Activated CD4-positive, alpha-beta T cell treated with anti-CD3 and anti-CD28 coated beads, Interleukin-2, amount 50 U/mL, for 16 hours (primary cell): ENCODE data around the gene AKAP5.
A peak's percentile ranks its signal among the peaks of the same experiment; 100 is the strongest.
"Not testable (repeated sequence)": the region's sequence is repeated elsewhere in the genome, so short reads cannot be mapped to it uniquely, and the experiment has no call there.

ENCODE experiments used
- DNase-seq: peaks from one replicate; pipeline ENCODE4 v3.0.0-alpha.2; 2020

AKAP5 gene

DNA sequence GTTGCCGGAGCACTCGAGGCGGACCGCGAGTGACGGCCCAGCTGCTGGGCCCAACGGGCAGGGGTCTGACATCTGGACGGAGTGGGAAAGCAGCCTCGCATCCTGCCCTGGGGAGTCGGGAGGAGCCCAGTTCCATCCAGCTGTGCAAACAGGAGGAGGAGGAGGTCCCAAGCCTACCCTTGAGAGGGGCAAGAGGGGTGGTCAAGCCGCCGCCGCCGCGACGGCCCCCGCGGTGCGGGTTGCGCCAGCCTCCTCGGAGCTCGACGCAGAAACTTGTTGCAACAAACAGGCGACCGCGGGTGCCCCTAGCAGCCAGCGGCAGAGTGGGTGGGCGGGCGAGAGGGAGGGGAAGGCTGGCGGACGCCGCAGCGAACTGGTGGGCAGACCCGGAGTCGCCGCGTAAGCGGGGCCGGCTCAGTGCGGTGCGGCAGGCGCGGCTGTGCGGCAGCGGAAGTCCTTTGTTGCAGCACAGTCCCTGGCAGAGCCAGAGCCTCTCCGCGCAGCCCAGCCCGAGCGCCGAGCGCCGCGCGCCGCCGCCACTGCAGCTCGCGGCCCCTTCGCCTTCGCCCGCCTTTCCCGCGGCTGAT is 39.1 kb downstream of the AKAP5 start, which contains the start of gene ZBTB1:
Gene ZBTB1 (plus strand): TSS at position 461 of the 587 bp plus-strand sequence. CDS start 16,735 bp downstream, outside the sequence.
- DNase-seq, result peak; percentile 90

DNA sequence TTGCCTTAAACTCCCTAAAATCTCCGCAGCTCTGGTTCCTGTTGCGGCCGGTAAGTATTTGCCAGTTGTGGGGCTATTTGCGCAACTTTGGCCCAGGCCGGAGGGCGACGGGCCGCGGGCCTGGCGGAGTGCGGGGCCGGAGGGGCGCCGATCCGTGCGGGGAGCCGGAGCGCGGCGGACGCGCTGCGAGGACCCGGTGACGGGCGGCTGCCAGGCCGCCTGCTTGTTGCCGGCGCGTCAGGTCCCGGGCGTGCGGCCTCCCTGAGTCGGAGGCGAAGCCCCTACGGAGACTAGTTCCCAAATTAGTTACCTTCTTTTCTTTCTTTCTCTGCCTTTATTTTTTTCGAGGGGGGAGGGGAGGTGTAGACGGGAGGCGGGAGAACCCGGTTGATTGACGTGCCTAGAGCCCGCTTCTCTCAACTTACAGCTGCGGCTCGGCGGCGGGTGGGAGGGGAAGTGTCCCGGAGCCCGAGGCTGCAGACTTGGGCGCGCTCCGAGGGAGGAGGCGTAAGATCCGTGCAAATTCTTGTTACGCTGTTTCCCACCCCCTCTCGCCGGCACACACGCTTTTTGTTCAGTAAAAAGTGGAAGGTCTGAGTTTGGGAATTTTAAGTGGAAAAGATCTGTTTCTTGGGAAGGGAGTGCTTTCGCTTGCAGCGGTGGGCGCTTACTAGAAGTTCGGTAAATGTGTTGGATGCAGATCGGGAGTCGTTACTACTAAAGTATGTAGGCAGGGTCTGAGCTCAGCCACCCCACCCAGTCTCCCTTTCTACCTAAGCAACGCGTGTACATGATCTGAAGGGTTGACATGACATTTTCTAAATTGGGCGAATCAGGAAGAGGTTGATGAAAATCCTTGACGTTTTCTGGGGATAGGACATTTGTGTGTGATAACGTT is 39.8 kb downstream of the AKAP5 start:
- peak; percentile 93 for DNase-seq

DNA sequence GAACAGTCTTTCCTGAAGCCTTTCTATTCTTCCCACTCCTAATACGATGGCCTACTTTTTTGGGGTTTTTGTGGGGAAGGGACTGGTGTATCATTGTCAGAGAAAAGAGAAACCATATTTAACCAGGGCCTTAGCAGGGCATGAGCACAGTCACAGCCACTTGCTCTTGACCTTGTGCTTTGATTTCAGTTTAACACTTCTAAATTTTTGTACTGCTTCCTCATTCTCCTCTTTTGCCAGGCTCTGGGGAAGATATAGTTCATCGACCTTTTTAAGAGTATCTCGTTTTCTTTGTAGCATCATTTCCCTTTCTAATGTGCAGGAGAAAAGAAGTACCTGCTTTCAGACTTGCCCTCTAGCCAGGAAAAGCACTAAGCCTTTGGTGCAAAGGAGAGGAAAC is 41.4 kb downstream of the AKAP5 start:
- peak; percentile 24 for DNase-seq

DNA sequence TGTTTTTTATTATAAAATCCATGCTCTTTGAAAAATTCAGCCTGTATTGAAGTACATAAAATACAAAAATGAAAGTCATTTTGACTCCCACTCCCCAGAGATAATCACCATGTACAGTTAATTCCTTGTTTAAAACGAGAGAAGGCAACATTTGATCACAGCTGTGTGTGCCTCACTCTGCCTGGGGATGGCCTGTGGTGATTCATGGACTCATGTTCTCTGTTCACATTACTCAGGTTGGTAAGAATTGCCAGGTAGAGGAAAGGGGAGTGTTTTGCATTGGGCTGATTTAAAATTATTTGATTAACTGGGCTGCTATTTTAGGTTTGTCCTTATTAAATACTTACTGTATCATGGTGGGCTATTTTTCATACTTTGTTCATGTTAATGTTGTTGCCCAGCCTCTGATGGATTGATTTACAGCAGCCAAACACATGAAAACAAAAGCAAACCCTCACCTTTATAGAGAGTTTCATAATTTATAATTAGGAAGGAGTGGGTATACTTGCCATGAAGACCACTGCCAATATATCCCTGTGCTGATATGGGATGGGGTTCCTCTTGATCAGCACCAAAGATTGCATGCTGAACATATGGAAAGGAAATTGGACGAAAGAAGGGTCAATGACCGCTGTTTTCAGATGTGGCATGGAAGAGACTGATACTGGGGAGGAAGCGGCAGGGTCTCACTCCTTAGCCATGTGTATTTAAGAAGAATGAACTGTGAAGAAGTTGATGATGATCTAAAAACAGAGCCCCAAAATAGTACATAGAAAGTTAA is 42.3 kb downstream of the AKAP5 start:
- DNase-seq, result peak; percentile 51

DNA sequence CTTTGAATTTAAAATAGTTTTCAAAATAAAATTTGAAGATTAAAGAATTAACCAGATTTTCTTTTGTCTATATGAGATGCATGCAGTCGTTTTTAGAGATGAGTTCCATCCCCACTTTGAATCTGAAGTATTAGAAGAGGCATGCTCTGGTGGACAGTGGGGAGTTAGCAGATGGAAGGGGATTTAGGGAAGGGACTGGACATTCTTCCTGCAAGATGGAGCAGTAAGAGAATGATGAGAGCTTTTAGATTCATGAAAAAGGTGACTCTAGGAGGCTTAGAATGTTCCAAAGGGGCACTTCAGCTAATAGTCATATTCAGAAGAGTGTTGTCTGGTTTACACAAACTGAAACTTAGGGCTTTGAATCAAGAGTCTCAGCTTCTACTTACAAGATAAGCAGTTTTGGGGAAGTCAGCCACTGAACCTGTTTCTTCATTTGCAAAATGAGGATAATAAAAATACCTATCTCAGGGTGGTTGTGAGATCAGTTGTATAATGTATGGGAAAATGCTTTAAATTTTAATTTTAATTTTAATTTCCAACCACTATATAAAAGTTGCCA is 43.0 kb downstream of the AKAP5 start:
- peak; percentile 80 for DNase-seq

DNA sequence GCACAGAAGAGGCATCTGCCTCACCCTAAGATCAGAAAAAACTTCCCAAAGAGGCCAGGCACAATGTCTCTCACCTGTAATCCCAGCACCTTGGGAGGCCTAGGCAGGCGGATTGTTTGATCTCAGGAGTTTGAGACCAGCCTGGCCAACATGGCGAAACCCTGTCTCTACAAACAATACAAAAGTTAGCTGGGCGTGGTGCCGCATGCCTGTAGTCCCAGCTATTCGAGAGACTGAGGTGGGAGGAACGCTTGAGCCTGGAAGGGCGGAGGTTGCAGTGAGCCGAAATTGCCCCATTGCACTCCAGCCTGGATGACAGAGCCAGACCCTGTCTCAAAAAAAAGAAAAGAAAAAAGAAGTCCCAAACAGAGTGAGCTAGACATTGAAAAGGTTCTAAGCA is 43.7 kb downstream of the AKAP5 start:
- no peak for DNase-seq

DNA sequence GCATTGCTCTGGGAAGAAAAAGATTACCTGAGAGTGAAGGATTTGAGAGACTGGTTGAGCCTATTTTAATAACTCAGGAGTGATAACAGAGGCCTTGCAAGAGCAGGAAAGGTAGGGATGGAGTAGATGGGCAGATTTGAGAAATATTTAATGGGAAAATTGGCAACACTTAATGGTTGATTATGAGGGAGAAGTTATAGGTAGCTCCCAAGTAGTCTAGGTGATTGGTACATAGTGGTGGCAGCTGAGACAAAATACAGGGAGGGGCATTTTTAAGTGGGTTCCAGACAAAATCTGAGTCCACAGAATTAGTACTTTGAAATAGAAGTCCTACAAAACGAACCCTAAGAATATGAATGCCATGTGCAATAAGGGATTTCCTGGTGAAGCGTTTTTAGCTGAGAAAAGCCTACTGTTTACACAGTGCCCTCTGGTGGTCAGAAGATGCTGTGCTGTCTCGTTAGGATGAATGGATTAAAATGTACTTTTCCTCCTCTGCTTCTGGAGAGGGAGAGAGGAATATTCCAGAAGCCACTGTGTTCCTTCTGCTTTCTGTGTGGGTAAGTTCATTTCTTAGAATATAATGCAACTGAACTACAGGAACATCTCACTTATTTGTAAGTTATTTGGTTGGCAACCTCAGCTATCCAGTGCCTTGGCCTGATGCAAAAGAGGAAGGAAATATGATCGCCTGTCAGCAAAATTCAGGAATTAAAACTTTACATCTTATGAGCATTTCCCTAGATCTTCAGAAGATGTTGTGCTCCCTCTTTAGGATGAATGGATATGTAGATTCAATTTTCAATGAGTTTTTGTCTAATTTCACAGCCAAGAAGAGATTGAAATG is 45.7 kb downstream of the AKAP5 start:
- DNase-seq, result peak; percentile 71

DNA sequence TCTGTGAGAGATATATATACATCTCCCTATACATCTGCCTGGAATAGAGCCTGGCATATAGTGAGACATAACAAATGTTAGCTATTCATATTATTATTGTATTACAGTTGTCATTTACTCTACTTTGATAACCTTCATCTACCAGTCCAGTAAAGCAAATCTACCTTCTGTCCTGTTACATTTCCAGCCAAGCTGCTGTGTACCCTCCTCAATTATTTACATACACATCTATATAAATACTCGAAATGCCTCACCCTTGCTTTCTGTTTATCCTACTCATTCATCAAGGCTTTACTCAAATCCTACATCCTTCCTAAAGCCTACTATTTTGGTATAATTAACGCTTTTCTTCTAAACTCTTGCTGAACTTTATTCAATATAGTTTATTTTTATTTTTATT is 48.0 kb downstream of the AKAP5 start:
- DNase-seq, result no peak

DNA sequence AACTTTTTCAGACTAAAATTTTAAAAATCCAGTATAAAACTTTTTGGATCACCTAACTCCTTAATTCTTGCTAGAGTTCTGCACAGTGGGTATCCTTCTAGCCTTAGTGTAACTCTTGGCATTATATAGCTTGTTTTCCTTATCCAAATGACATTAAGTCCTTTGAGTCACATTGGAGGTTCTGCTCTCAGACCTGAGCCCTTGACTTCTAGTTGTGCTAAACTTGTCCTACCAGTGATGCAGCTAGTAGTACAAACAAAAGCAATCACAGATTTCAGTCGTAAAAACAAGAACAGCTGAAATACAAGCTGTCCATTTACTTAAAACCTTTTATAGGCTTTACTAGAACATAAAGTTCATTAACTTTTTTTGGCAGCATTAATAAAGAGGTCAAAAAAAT is 49.8 kb downstream of the AKAP5 start:
- no peak for DNase-seq

DNA sequence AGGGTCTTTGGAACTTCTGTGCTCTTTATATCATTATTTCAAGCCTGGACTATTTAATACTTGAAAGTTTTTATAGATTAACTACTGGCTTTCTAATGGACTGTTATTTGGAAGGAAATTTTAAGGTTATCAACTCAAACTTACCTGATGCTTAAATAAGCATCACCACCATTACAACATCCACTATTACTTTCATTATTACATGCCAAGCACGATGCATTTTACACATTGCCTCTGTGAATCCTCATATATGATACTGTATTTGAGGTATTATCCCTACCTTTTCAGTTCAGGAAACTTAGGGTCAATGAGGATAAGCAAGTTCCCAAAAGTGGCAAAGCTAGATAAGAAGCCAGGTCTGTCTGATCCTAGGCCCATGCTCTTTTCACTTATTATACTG is 51.7 kb downstream of the AKAP5 start:
- no peak for DNase-seq

DNA sequence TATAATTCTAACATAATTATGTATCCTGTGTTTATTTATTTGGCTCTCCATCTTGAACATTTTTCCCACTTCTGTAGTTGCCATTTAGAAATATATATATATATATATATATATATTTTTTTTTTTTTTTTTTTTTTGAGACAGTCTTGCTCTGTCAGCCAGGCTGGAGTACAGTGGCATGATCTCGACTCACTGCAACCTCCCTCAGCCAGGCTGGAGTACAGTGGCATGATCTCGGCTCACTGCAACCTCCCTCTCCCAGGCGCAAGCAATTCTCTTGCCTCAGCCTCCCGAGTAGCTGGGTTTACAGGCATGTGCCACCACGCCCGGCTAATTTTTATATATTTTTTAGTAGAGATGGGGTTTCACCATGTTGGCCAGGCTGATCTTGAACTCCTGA is 52.4 kb downstream of the AKAP5 start:
- not testable (repeated sequence) for DNase-seq

DNA sequence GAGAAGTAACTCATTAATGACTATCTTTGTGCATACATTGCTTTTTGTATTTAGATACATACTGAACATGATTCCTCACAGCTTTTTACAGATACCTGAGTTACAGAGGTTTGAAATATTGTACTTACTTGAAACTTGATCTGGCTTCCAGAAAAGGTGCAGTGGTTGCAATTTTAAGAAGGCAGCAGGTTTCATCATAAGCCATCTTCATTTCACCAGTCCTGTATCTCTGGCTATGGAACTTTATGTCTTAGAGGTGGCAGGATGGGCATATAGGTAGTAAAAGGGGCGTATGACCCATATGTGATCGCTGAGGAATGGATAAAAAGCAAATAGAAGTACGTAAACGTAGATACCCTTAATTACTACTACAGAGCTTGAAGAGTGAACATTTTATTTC is 52.9 kb downstream of the AKAP5 start:
- DNase-seq, result no peak

DNA sequence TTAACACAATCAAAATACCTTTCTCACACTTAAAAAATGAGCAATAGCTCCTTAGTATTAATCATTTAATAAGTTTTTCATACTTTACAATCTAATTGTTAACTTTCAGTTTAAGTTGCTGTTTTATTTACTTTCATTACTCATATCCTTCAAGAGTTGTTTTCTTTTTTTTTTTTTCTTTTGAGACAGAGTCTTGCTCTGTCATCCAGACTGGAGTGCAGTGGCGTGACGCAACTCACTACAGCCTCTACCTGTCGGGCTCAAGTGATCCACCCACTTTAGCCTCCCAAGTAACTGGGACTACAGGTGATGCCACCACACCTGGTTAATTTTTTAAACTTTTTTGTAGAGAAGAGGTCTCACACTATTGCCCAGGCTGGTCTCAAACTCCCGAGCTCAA is 55.4 kb downstream of the AKAP5 start:
- DNase-seq, result no peak

DNA sequence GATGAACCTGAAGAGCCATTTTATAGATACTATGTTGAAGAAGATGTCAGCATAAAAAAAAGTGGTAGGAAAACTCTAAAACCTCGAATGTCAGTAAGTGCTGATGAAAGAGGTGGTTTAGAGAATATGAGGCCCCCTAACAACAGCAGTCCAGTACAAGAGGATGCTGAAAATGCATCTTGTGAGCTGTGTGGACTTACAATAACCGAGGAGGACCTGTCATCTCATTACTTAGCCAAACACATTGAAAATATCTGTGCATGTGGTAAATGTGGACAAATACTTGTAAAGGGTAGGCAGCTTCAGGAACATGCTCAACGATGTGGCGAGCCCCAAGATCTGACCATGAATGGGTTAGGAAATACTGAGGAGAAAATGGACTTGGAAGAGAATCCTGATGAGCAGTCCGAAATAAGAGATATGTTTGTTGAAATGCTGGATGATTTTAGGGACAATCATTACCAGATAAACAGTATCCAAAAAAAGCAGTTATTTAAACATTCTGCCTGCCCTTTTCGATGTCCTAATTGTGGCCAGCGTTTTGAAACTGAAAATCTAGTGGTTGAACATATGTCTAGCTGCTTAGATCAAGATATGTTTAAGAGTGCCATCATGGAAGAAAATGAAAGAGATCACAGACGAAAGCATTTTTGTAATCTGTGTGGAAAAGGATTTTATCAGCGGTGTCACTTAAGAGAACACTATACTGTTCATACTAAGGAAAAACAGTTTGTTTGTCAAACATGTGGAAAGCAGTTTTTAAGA is 57.5 kb downstream of the AKAP5 start:
- DNase-seq, result no peak
